ENCODE results near the gene ADARB1. TPM values are rescaled to one million over a fixed set of nuclear protein-coding genes. Genes with fewer than 3 reads are reported as not detected.

The ADARB1 gene
- total and polyA plus RNA-seq, 2 experiments from 2014 or later = 16.0 to 17.3 TPM

DNA sequence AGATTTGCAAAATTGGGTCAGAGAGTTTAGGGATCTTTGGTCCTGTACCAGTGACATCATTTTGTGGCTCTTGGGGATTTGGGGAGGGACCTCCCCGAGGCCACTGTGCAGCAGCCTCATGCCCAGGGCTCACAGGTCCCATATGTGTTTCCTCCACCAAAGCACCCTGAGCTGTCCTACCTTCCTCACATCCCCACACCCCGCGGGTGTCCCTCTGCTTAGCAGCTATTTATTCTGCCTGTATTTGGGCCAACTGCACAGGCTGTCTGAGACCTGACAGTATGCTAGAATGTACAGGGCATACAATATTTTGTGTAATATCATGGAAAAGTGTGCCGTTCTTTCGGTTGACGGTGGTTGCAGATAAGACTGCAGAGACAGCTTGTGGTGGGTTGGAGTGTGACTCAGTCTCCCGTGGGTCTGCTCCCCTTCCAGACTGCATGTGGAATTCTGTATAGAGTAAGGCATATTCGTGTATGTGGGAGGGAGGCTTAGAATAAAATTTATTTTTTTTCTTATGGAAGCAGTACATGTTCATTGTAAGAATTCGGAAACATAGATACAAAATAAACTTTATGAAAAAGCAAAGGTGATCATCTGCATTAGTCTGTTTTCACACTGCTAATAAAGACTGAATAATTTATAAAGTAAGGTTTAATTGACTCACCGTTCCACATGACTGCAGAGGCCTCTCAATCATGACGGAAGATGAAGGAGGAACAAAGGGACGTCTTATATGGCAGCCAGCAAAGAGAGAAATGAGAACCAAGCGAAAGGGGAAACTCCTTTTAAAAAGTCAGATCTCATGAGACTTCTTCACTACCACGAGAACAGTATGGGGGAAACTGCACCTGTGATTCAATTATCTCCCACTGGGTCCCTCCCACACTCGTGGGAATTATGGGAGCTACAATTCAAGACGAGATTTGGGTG, 84.4 kb downstream of the ADARB1 start:
- Histone ChIP-seq H3K9me3 (ENCODE audit: low read depth) (no peaks in the 10 kb centered on the region), H3K4me2 (no peak overlapping the region), H4K20me1 (ENCODE audit: insufficient read depth, poor library complexity, severe bottlenecking) (no peaks in the 10 kb centered on the region), H3K9me2 (replicated peaks; ENCODE audit: insufficient read depth) (no peaks in the 10 kb centered on the region), H3K79me2 (no peaks in the 10 kb centered on the region), H3K4me1 (ENCODE audit: insufficient read depth) (peaks cover 18% of the 10 kb centered on the region), H3K27me3 (no peaks in the 10 kb centered on the region), H3K4me3 (no peak overlapping the region), H3K27ac (no peak overlapping the region), H2AFZ (no peak overlapping the region), H3K36me3 (replicated peaks; ENCODE audit: insufficient read depth, low read depth) (no peaks in the 10 kb centered on the region)
- TF ChIP-seq EZH2 (IDR thresholded peaks at IDR 0.05; ENCODE audit: borderline replicate concordance) (no peak), EZH2phosphoT487 (IDR thresholded peaks at IDR 0.05; ENCODE audit: low read depth, severe bottlenecking, unreplicated experiment) (no peak)
- TF ChIP-seq, protein P1, sequence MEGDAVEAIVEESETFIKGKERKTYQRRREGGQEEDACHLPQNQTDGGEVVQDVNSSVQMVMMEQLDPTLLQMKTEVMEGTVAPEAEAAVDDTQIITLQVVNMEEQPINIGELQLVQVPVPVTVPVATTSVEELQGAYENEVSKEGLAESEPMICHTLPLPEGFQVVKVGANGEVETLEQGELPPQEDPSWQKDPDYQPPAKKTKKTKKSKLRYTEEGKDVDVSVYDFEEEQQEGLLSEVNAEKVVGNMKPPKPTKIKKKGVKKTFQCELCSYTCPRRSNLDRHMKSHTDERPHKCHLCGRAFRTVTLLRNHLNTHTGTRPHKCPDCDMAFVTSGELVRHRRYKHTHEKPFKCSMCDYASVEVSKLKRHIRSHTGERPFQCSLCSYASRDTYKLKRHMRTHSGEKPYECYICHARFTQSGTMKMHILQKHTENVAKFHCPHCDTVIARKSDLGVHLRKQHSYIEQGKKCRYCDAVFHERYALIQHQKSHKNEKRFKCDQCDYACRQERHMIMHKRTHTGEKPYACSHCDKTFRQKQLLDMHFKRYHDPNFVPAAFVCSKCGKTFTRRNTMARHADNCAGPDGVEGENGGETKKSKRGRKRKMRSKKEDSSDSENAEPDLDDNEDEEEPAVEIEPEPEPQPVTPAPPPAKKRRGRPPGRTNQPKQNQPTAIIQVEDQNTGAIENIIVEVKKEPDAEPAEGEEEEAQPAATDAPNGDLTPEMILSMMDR (IDR thresholded peaks at IDR 0.05; ENCODE audit: poor library complexity) = no peak
- no peak for DNase-seq (ENCODE audit: low spot score)
- 88% methylated on average over 16 of the region's 16 CpGs for WGBS (ENCODE audit: low lambda C conversion rate, missing lambda C conversion rate)

DNA sequence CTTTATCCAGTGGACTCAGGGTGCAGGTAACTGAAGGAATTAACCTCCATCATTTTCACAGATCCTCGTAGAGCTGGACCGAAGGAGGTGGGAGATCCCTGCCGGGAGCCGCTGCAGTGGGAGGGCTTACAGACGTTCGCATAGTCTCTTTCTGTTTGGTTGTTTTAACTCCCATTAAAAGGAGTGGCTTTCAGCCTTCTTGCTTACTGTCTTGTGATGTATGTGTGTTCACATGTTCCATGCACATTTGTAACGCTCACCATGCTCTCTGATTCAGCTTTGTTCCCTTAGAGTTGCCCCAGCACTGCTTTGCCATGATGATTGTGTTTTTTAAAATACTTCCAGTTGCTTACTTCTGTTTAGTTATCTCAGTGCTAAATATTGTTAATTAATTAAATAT, 85.8 kb downstream of the ADARB1 start:
- no peaks in the 10 kb centered on the region for H3K79me2 ChIP-seq
- no peak overlapping the region for H3K4me2 ChIP-seq
- H3K27ac ChIP-seq = no peak overlapping the region
- no peaks in the 10 kb centered on the region for H3K36me3 ChIP-seq (replicated peaks; ENCODE audit: insufficient read depth, low read depth)
- H4K20me1 ChIP-seq (ENCODE audit: insufficient read depth, poor library complexity, severe bottlenecking) = no peaks in the 10 kb centered on the region
- no peak for DNase-seq (ENCODE audit: low spot score)
- no peaks in the 10 kb centered on the region for H3K9me3 ChIP-seq (ENCODE audit: low read depth)
- no peak overlapping the region for H2AFZ ChIP-seq
- H3K27me3 ChIP-seq = no peaks in the 10 kb centered on the region
- peaks cover 18% of the 10 kb centered on the region for H3K4me1 ChIP-seq (ENCODE audit: insufficient read depth)
- 66% methylated on average over 7 of the region's 7 CpGs for WGBS (ENCODE audit: low lambda C conversion rate, missing lambda C conversion rate)
- no peaks in the 10 kb centered on the region for H3K9me2 ChIP-seq (replicated peaks; ENCODE audit: insufficient read depth)
- TF ChIP-seq, protein P1 (IDR thresholded peaks at IDR 0.05; ENCODE audit: poor library complexity) = no peak
- TF ChIP-seq EZH2 (IDR thresholded peaks at IDR 0.05; ENCODE audit: borderline replicate concordance) = no peak
- no peak for TF ChIP-seq EZH2phosphoT487 (IDR thresholded peaks at IDR 0.05; ENCODE audit: low read depth, severe bottlenecking, unreplicated experiment)
- H3K4me3 ChIP-seq = no peak overlapping the region

DNA sequence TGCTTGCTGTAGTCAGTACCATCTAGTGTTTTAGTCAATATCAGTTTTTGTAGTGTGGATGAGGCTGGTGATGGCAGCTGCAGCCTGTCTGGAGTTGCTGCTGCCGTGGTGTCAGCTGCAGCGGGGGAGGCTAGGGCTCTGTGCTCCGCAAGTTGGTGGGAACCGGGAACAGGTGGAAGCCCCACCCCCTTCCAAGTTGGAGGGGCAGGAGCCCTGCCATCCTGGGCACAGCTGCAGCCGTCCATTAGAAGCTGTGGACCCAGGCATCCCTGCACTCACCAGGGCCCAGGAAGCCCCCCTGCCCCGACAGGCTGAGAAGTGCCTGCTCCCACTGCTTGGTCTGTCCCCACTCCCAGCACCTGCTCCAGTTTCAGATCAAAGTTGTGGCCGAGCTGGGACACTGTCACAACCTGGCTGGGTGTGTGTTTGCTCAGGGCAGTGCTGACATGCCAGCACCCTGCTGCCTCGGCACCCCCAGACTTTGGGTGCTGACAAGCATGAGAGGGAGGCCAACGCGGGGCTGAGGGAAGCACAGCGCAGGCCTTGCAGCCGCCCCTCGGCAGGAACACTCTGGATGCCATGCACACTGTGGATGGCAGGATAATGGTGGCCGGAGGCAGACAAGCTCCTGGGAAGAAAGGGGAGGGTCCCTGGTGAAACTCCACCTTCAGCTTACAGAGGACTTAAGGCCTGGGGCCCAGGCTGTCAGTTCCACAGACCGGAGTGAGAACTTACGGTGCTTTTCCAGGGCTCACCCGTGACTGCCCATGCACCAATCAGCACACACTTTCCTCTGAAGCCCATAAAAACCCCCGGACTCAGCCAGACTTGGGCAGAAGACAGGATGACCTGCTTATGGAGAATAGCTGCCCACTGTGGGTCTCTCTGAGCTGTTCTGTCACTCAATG, 86.9 kb downstream of the ADARB1 start:
- peak; percentile 59 for DNase-seq (ENCODE audit: low spot score)
- no peak for TF ChIP-seq EZH2 (IDR thresholded peaks at IDR 0.05; ENCODE audit: borderline replicate concordance)
- H3K27ac ChIP-seq = peak overlapping the region; percentile 59
- H3K9me3 ChIP-seq (ENCODE audit: low read depth) = no peaks in the 10 kb centered on the region
- H3K36me3 ChIP-seq (replicated peaks; ENCODE audit: insufficient read depth, low read depth) = no peaks in the 10 kb centered on the region
- no peaks in the 10 kb centered on the region for H3K27me3 ChIP-seq
- no peaks in the 10 kb centered on the region for H3K79me2 ChIP-seq
- peak overlapping the region; percentile 60 for H3K4me2 ChIP-seq
- H2AFZ ChIP-seq = no peak overlapping the region
- peaks cover 18% of the 10 kb centered on the region for H3K4me1 ChIP-seq (ENCODE audit: insufficient read depth)
- WGBS (ENCODE audit: low lambda C conversion rate, missing lambda C conversion rate) = 52% methylated on average over 18 of the region's 18 CpGs
- H4K20me1 ChIP-seq (ENCODE audit: insufficient read depth, poor library complexity, severe bottlenecking) = no peaks in the 10 kb centered on the region
- no peak overlapping the region for H3K4me3 ChIP-seq
- no peaks in the 10 kb centered on the region for H3K9me2 ChIP-seq (replicated peaks; ENCODE audit: insufficient read depth)
